HG03097 (cell line): ENCODE data around the gene RTN4RL1.

ENCODE experiments used
- ATAC-seq: cut with Tn5 transposase; IDR thresholded peaks from one replicate; pipeline ENCODE4 v1.9.1; 2021; ENCODE audit not compliant: unreplicated experiment, low FRiP score

Gene RTN4RL1

GRCh38 chr17:1980665-1981250 is 44.4 kb downstream of the RTN4RL1 start:
- no peak for ATAC-seq

GRCh38 chr17:1979182-1979985 is 45.8 kb downstream of the RTN4RL1 start:
- no peak for ATAC-seq

GRCh38 chr17:1978396-1978949 is 46.7 kb downstream of the RTN4RL1 start:
- ATAC-seq: no peak

GRCh38 chr17:1977583-1978395 is 47.3 kb downstream of the RTN4RL1 start:
- no peak for ATAC-seq

GRCh38 chr17:1976683-1977064 is 48.5 kb downstream of the RTN4RL1 start:
- no peak for ATAC-seq

- ATAC-seq: no peak
Observed at GRCh38 chr17:1976000-1976682, 49.0 kb downstream of the RTN4RL1 start.

- no peak for ATAC-seq
Observed at GRCh38 chr17:1975573-1975972, 49.6 kb downstream of the RTN4RL1 start.

- ATAC-seq: no peak
Observed at GRCh38 chr17:1972487-1973160, 52.5 kb downstream of the RTN4RL1 start.

- ATAC-seq: no peak
Observed at GRCh38 chr17:1970843-1971384, 54.2 kb downstream of the RTN4RL1 start.

- ATAC-seq: no peak
Observed at GRCh38 chr17:1969712-1970111, 55.4 kb downstream of the RTN4RL1 start.

GRCh38 chr17:1967213-1967612 is 57.9 kb downstream of the RTN4RL1 start:
- no peak for ATAC-seq

GRCh38 chr17:1966274-1967086 is 58.7 kb downstream of the RTN4RL1 start:
- no peak for ATAC-seq

GRCh38 chr17:1965556-1966273 is 59.4 kb downstream of the RTN4RL1 start:
- no peak for ATAC-seq

- ATAC-seq: no peak
Observed at GRCh38 chr17:1963250-1963649, 61.9 kb downstream of the RTN4RL1 start.

- ATAC-seq: no peak
Observed at GRCh38 chr17:1961189-1961588, 63.9 kb downstream of the RTN4RL1 start.

GRCh38 chr17:1960545-1960912 is 64.6 kb downstream of the RTN4RL1 start:
- ATAC-seq: no peak

GRCh38 chr17:1959871-1960544 is 65.1 kb downstream of the RTN4RL1 start:
- ATAC-seq: no peak
